ENCODE data around the gene INTS6. TPM values are rescaled to one million over a fixed set of nuclear protein-coding genes. Genes with fewer than 3 reads are reported as not detected.

Gene INTS6
- total and polyA plus RNA-seq, 3 experiments from 2014 or later = 28.4 to 58.2 (median 56.6) TPM

DNA sequence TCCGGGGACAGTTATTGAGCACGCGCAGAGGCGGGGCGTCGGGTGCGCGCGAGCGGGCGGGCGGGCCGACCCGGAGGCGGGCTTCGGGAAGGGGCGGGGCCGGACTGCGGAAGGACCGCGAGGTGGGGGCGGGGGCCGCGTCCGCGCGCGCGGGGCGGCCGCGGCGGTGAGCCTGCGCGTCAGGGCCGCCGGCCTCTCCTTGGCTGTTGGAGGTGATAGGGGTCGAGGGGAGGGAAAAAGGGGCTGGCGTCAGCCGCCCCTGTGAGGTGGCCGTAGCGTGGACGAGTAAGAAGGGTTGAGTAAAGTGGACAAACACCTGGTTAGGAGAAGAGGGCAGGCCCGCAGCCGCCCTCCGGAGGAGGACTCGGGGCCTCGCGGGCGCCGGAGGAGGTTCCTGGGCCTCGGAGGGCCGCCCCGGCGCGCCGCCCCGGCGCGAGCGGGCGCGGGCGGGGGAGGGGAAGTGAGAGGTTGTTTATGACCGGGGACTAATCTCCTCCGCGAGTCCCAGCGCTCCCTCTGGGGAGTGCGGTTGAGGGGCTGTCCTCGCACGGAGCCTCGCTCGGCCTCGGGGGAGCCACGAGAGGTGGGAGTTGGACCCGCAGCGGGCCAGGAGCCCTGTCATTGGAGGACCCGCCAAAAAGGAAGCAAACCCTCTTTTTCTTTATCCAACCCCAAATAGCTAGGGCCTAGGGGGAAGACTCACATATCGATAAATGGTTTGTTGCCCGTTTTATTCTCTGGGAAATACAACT, 547 bp upstream of the INTS6 start:
- peak; percentile 71 to 88 (median 81) for DNase-seq
- Mint-ChIP-seq H3K36me3 (peaks cover 0 to 47% (median 6%) of the 10 kb centered on the region in 3 donors), H3K27me3 (peaks cover 0 to 8% of the 10 kb centered on the region in 2 donors), H3K9me3 (peaks cover 0 to 2% (median 0%) of the 10 kb centered on the region in 5 donors), H3K4me1 (peaks cover 52 to 68% (median 65%) of the 10 kb centered on the region in 3 donors), H3K27ac (peak overlapping the region; percentile 89 to 99 (median 97)), H3K4me3 (peak overlapping the region; percentile 87 to 97 (median 94))
- ChIA-PET POLR2A (interaction anchor here (0.5 to 4.5 kb wide), 31 partner anchors 10 to 1958 kb away, joined by 3 to 43 read pairs (median 4); partner anchors contain the start of genes ALG11, PHF11, SPRYD7 and SUGT1), CTCF (interaction anchor here (0.6 to 1.9 kb wide), 13 partner anchors 9 to 379 kb away, joined by 3 to 11 read pairs (median 4); no protein-coding TSS in a partner anchor)
- peak overlapping the region; percentile 90 for H3K27ac ChIP-seq (ENCODE audit: low read depth, low read length)
- no peaks in the 10 kb centered on the region for H3K27me3 ChIP-seq (ENCODE audit: insufficient read depth, low read length, poor library complexity, severe bottlenecking)
- peaks cover 3% of the 10 kb centered on the region for H3K36me3 ChIP-seq (ENCODE audit: insufficient read depth, low read length)
- no peaks in the 10 kb centered on the region for H3K9me3 ChIP-seq (ENCODE audit: low read length)
- peak overlapping the region; percentile 88 for H3K4me3 ChIP-seq (ENCODE audit: low read length)
- peaks cover 44% of the 10 kb centered on the region for H3K4me1 ChIP-seq (ENCODE audit: insufficient read depth, low read length)

DNA sequence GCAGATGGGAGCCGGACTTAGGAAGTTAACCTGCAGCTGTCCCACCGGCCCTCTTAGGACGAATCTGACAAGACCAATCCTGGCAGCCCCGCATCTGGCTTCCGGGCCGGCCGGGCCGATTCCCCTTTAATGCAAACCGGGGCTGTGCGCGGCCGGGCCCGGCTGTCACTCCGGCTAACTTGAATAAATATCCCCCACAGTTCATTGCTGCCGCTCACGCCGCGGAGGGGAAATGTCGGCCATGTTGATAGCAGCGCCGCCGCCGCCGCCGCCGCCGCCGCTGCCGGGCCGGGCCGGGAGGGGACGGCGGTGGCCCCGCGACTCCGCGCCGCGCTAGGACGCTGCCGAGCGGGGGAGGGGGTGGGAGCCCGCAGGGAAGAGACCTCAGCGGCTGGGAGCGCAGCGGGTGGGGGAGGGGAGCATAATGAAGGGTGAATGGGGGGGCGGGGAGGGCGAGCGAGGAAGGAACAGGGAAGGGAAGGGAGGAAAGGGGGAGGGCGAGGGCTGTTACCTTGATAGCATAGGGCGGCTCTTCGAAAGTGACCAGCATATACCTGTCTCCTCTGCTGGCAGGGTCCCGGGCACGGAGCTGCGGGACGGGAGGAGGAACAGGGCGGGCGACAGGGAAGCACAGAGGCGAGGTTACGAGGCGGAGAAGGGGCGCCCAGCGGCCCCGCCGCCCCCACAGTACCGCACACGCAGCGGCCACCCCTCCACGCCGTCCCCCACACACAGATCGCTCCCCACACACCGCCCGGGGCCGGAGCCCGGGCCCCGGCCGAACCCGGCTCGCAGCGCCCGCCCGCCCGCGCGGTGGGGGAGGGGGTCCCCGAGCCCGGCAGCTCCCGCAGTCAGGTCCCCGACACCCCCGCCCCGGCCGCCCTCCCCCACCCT, 1.1 kb downstream of the INTS6 start:
- Mint-ChIP-seq H3K9me3 (peaks cover 0 to 2% (median 0%) of the 10 kb centered on the region in 5 donors), H3K4me3 (peak overlapping the region; percentile 87 to 98 (median 95)), H3K27ac (peak overlapping the region; percentile 82 to 99 (median 96)), H3K27me3 (peaks cover 0 to 8% of the 10 kb centered on the region in 2 donors), H3K4me1 (peaks cover 46 to 66% (median 61%) of the 10 kb centered on the region in 3 donors), H3K36me3 (peaks cover 0 to 49% (median 6%) of the 10 kb centered on the region in 3 donors)
- ChIA-PET CTCF (interaction anchor here (0.9 to 2.2 kb wide), 4 partner anchors 17 to 347 kb away, joined by 3 to 7 read pairs (median 4); no protein-coding TSS in a partner anchor), POLR2A (interaction anchor here (0.8 to 4.5 kb wide), 4 partner anchors 134 to 351 kb away, joined by 3 to 40 read pairs (median 10); no protein-coding TSS in a partner anchor)
- H3K27me3 ChIP-seq (ENCODE audit: insufficient read depth, low read length, poor library complexity, severe bottlenecking) = no peaks in the 10 kb centered on the region
- H3K27ac ChIP-seq (ENCODE audit: low read depth, low read length) = peak overlapping the region; percentile 89
- peak overlapping the region; percentile 69 for H3K4me3 ChIP-seq (ENCODE audit: low read length)
- peak; percentile 62 to 88 (median 75) for DNase-seq
- peaks cover 44% of the 10 kb centered on the region for H3K4me1 ChIP-seq (ENCODE audit: insufficient read depth, low read length)
- no peaks in the 10 kb centered on the region for H3K9me3 ChIP-seq (ENCODE audit: low read length)
- peaks cover 3% of the 10 kb centered on the region for H3K36me3 ChIP-seq (ENCODE audit: insufficient read depth, low read length)

GRCh38 chr13:51451134-51451466, 1.7 kb downstream of the INTS6 start:
- Mint-ChIP-seq H3K27me3 (peaks cover 0 to 8% of the 10 kb centered on the region in 2 donors), H3K4me1 (peaks cover 48 to 67% (median 66%) of the 10 kb centered on the region in 3 donors), H3K9me3 (peaks cover 0 to 2% (median 0%) of the 10 kb centered on the region in 5 donors), H3K4me3 (peak overlapping the region; percentile 87 to 98 (median 94)), H3K36me3 (peaks cover 0 to 53% (median 6%) of the 10 kb centered on the region in 3 donors), H3K27ac (peak overlapping the region; percentile 82 to 99 (median 96))
- DNase-seq = no peak
- Histone ChIP-seq H3K4me3 (ENCODE audit: low read length) (peak overlapping the region; percentile 68), H3K9me3 (ENCODE audit: low read length) (no peaks in the 10 kb centered on the region), H3K4me1 (ENCODE audit: insufficient read depth, low read length) (peaks cover 44% of the 10 kb centered on the region), H3K27ac (ENCODE audit: low read depth, low read length) (peak overlapping the region; percentile 72), H3K27me3 (ENCODE audit: insufficient read depth, low read length, poor library complexity, severe bottlenecking) (no peaks in the 10 kb centered on the region), H3K36me3 (ENCODE audit: insufficient read depth, low read length) (peaks cover 7% of the 10 kb centered on the region)
- CTCF ChIA-PET = interaction anchor here (0.9 to 2.2 kb wide), 3 partner anchors 16 to 347 kb away, joined by 3 to 7 read pairs (median 3); no protein-coding TSS in a partner anchor
- POLR2A ChIA-PET = interaction anchor here (0.6 to 4.5 kb wide), 2 partner anchors 351 to 374 kb away, joined by 4 to 40 read pairs; no protein-coding TSS in a partner anchor

DNA sequence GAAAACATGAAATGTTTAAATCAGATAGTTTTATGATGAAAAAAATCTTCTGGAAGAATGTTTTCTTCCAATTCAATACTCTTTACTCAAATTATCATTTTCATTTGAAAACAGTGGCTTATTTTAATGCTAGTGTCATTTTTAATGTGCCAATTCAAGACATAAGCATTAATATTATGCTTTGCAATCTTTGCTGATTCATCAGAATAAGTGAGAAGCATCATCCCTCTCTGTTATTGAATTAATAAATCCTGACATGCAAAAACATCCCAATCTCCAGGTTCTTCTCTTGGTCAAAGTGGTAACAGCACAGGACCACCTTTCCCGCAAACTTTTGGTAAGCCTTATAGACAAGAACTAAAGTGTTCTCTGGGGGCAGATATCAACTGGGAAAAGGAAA, 3.8 kb downstream of the INTS6 start:
- Mint-ChIP-seq H3K27ac (peak overlapping the region in 6 of 8 donors; percentile 11 to 89 (median 56)), H3K9me3 (peaks cover 0 to 2% (median 0%) of the 10 kb centered on the region in 5 donors), H3K36me3 (peaks cover 0 to 46% (median 5%) of the 10 kb centered on the region in 3 donors), H3K4me3 (peak overlapping the region in 3 of 7 donors; percentile 8 to 75 (median 38)), H3K27me3 (peaks cover 0 to 8% of the 10 kb centered on the region in 2 donors), H3K4me1 (peaks cover 32 to 51% (median 49%) of the 10 kb centered on the region in 3 donors)
- no peak overlapping the region for H3K27ac ChIP-seq (ENCODE audit: low read depth, low read length)
- no peak for DNase-seq
- H3K27me3 ChIP-seq (ENCODE audit: insufficient read depth, low read length, poor library complexity, severe bottlenecking) = no peaks in the 10 kb centered on the region
- peaks cover 24% of the 10 kb centered on the region for H3K4me1 ChIP-seq (ENCODE audit: insufficient read depth, low read length)
- H3K4me3 ChIP-seq (ENCODE audit: low read length) = no peak overlapping the region
- H3K36me3 ChIP-seq (ENCODE audit: insufficient read depth, low read length) = peaks cover 7% of the 10 kb centered on the region
- H3K9me3 ChIP-seq (ENCODE audit: low read length) = no peaks in the 10 kb centered on the region
- ChIA-PET POLR2A (no interaction called here), CTCF (no interaction called here)

DNA sequence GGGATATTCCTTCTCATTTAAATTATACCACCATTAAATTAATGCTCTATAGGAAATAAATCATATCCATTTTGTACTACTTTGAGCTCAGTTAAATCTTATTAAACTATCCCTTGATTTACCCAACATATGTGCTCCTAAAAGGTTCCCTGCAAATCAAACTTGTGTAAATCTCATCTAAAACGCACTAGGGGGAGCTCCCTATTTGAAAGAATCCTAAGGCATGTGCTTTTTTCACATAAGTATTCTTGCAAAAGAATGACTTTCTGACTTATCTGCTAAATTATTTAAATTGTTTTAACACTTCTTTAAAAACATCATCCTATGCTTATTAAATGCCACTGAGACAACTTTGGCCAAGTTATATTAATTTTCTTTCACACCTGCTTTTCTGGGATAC, 7.9 kb downstream of the INTS6 start:
- Mint-ChIP-seq H3K4me3 (no peak overlapping the region), H3K27me3 (no peaks in the 10 kb centered on the region), H3K36me3 (peaks cover 0 to 23% (median 7%) of the 10 kb centered on the region in 3 donors), H3K9me3 (no peaks in the 10 kb centered on the region), H3K27ac (no peak overlapping the region), H3K4me1 (peaks cover 19 to 41% (median 41%) of the 10 kb centered on the region in 3 donors)
- Histone ChIP-seq H3K4me3 (ENCODE audit: low read length) (no peak overlapping the region), H3K9me3 (ENCODE audit: low read length) (no peaks in the 10 kb centered on the region), H3K4me1 (ENCODE audit: insufficient read depth, low read length) (peaks cover 10% of the 10 kb centered on the region), H3K27me3 (ENCODE audit: insufficient read depth, low read length, poor library complexity, severe bottlenecking) (no peaks in the 10 kb centered on the region), H3K36me3 (ENCODE audit: insufficient read depth, low read length) (peaks cover 4% of the 10 kb centered on the region), H3K27ac (ENCODE audit: low read depth, low read length) (no peak overlapping the region)
- peak in 1 of 5 donors; percentile 11 for DNase-seq
- CTCF ChIA-PET = interaction anchor here (0.9 to 2.4 kb wide), 7 partner anchors 9 to 390 kb away, joined by 3 to 12 read pairs (median 3); no protein-coding TSS in a partner anchor
- POLR2A ChIA-PET = interaction anchor here (0.7 kb wide), 1 partner anchor 73 kb away, joined by 6 read pairs; no protein-coding TSS in a partner anchor

GRCh38 chr13:51440381-51440780, 12.5 kb downstream of the INTS6 start:
- Histone ChIP-seq H3K9me3 (ENCODE audit: low read length) (no peaks in the 10 kb centered on the region), H3K27me3 (ENCODE audit: insufficient read depth, low read length, poor library complexity, severe bottlenecking) (no peaks in the 10 kb centered on the region), H3K27ac (ENCODE audit: low read depth, low read length) (no peak overlapping the region), H3K4me3 (ENCODE audit: low read length) (no peak overlapping the region), H3K4me1 (ENCODE audit: insufficient read depth, low read length) (peaks cover 5% of the 10 kb centered on the region), H3K36me3 (ENCODE audit: insufficient read depth, low read length) (no peaks in the 10 kb centered on the region)
- no peaks in the 10 kb centered on the region for H3K27me3 Mint-ChIP-seq
- peak overlapping the region in 2 of 8 donors; percentile 34 to 59 for H3K27ac Mint-ChIP-seq
- H3K9me3 Mint-ChIP-seq = no peaks in the 10 kb centered on the region
- ChIA-PET POLR2A (interaction anchor here (1.2 kb wide), 1 partner anchor 13 kb away, joined by 4 read pairs; the partner anchor contains the start of gene INTS6), CTCF (interaction anchor here (0.9 kb wide), 1 partner anchor 357 kb away, joined by 5 read pairs; no protein-coding TSS in a partner anchor)
- no peak for DNase-seq
- peaks cover 0 to 7% (median 5%) of the 10 kb centered on the region in 3 donors for H3K36me3 Mint-ChIP-seq
- no peak overlapping the region for H3K4me3 Mint-ChIP-seq
- peaks cover 16 to 37% (median 26%) of the 10 kb centered on the region in 3 donors for H3K4me1 Mint-ChIP-seq

DNA sequence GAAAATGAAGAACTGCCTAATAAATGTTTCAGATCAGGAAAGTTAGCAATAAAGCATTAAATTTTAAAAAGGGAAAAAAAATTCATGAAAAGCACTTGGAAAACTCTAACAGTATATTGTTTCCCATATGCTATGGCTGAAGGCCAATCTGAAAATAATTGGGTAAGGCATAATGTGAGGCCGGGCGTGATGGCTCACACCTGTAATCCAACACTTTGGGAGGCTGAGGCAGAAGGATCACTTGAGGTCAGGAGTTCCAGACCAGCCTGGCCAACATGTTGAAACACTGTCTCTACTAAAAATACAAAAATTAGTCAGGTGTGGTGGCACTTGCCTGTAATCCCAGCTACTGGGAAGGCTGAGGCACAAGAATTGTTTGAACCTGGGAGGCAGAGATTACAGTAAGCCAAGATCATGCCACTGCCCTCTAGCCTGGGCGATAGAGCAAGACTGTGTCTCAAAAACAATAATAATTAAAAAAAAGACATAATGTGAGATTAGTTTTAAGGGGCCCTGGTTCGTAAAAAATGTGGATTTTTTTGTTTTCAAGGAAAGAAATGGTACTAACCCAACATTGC, 15.2 kb downstream of the INTS6 start:
- no peak overlapping the region for H3K4me3 ChIP-seq (ENCODE audit: low read length)
- POLR2A ChIA-PET = no interaction called here
- H3K27ac ChIP-seq (ENCODE audit: low read depth, low read length) = no peak overlapping the region
- no peaks in the 10 kb centered on the region for H3K27me3 ChIP-seq (ENCODE audit: insufficient read depth, low read length, poor library complexity, severe bottlenecking)
- H3K4me1 ChIP-seq (ENCODE audit: insufficient read depth, low read length) = peaks cover 5% of the 10 kb centered on the region
- Mint-ChIP-seq H3K4me1 (peaks cover 17 to 37% (median 26%) of the 10 kb centered on the region in 3 donors), H3K4me3 (no peak overlapping the region), H3K27me3 (no peaks in the 10 kb centered on the region), H3K27ac (peak overlapping the region in 3 of 8 donors; percentile 15 to 57 (median 56)), H3K36me3 (peaks cover 0 to 10% (median 7%) of the 10 kb centered on the region in 3 donors), H3K9me3 (no peaks in the 10 kb centered on the region)
- no peak for DNase-seq
- H3K9me3 ChIP-seq (ENCODE audit: low read length) = no peaks in the 10 kb centered on the region
- H3K36me3 ChIP-seq (ENCODE audit: insufficient read depth, low read length) = no peaks in the 10 kb centered on the region
- CTCF ChIA-PET = interaction anchor here (1.5 kb wide), 1 partner anchor 360 kb away, joined by 4 read pairs; no protein-coding TSS in a partner anchor
